Left lobe of liver (tissue), 2 donors: Measurements from ENCODE around the gene RNU7-1. TPM values are rescaled to one million over a fixed set of nuclear protein-coding genes. Genes with fewer than 3 reads are reported as not detected.

Source experiments
- ATAC-seq: fragments of 200-7000 bp; cut with Tn5 transposase; one replicate; pipeline ENCODE4 v1.9.1; 2020; ENCODE audit warnings: mild to moderate bottlenecking, moderate library complexity
- DNase-seq: peaks from one replicate; pipeline ENCODE4 v3.0.0-alpha.2; 2020; ENCODE audit warnings: low spot score
- total RNA-seq: library from RNA; stranded (reverse); gene quantifications from one replicate; pipeline ENCODE4 v1.2.1, GENCODE V29; 2021
- donor health status: DM: no; HTN: no; CAD: no; lungs with moderate emphysema.
- donor health status: DM: no; HTN: yes; CAD: no.

RNU7-1 gene
- total RNA-seq, 1 donor from 2014 or later, result not detected

DNA sequence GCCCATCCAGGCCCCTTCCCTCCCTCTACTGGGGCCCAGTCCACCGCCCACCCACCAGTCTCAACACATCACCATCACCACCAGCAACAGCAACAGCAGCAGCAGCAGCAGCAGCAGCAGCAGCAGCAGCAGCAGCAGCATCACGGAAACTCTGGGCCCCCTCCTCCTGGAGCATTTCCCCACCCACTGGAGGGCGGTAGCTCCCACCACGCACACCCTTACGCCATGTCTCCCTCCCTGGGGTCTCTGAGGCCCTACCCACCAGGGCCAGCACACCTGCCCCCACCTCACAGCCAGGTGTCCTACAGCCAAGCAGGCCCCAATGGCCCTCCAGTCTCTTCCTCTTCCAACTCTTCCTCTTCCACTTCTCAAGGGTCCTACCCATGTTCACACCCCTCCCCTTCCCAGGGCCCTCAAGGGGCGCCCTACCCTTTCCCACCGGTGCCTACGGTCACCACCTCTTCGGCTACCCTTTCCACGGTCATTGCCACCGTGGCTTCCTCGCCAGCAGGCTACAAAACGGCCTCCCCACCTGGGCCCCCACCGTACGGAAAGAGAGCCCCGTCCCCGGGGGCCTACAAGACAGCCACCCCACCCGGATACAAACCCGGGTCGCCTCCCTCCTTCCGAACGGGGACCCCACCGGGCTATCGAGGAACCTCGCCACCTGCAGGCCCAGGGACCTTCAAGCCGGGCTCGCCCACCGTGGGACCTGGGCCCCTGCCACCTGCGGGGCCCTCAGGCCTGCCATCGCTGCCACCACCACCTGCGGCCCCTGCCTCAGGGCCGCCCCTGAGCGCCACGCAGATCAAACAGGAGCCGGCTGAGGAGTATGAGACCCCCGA is 6.8 kb upstream of the RNU7-1 start:
- ATAC-seq, result peak; percentile 1
- DNase-seq, result no peak

- ATAC-seq, result peak; percentile 87
- DNase-seq, result peak; percentile 95
These were observed 5.9 kb upstream of the RNU7-1 start for GRCh38 chr12:6937481-6938352.

DNA sequence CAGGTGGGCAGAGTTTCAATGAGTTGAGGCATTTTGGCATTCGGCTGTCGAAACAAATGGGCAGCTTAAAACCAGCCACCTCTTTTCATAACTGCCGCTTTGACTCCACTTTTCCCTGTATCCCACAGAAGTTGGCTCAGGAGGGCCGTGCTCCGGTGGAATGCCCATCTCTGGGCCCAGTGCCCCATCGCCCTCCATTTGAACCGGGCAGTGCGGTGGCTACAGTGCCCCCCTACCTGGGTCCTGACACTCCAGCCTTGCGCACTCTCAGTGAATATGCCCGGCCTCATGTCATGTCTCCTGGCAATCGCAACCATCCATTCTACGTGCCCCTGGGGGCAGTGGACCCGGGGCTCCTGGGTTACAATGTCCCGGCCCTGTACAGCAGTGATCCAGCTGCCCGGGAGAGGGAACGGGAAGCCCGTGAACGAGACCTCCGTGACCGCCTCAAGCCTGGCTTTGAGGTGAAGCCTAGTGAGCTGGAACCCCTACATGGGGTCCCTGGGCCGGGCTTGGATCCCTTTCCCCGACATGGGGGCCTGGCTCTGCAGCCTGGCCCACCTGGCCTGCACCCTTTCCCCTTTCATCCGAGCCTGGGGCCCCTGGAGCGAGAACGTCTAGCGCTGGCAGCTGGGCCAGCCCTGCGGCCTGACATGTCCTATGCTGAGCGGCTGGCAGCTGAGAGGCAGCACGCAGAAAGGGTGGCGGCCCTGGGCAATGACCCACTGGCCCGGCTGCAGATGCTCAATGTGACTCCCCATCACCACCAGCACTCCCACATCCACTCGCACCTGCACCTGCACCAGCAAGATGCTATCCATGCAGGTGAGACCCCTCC is 5.0 kb upstream of the RNU7-1 start:
- DNase-seq (no peak), ATAC-seq (no peak)

GRCh38 chr12:6939191-6939540 is 4.5 kb upstream of the RNU7-1 start:
- ATAC-seq, result no peak
- no peak for DNase-seq

GRCh38 chr12:6941267-6941666 is 2.3 kb upstream of the RNU7-1 start:
- DNase-seq, result no peak
- no peak for ATAC-seq

DNA sequence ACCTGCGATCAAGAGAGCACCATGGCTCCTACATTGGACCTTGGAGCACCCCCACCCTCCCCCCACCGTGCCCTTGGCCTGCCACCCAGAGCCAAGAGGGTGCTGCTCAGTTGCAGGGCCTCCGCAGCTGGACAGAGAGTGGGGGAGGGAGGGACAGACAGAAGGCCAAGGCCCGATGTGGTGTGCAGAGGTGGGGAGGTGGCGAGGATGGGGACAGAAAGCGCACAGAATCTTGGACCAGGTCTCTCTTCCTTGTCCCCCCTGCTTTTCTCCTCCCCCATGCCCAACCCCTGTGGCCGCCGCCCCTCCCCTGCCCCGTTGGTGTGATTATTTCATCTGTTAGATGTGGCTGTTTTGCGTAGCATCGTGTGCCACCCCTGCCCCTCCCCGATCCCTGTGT is 1.8 kb upstream of the RNU7-1 start:
- no peak for ATAC-seq
- no peak for DNase-seq

- no peak for ATAC-seq
- no peak for DNase-seq
These were observed 1.3 kb upstream of the RNU7-1 start for GRCh38 chr12:6942331-6942665.

- peak; percentile 80 for DNase-seq
These were observed 261 bp upstream of the RNU7-1 start for GRCh38 chr12:6943389-6943721.

GRCh38 chr12:6944381-6945186 is 968 bp downstream of the RNU7-1 start:
- ATAC-seq (peak; percentile 64), DNase-seq (peak; percentile 89)

More at GRCh38 chr12:6943389-6943721, 261 bp upstream of the RNU7-1 start:
- peak; percentile 42 for ATAC-seq

DNA sequence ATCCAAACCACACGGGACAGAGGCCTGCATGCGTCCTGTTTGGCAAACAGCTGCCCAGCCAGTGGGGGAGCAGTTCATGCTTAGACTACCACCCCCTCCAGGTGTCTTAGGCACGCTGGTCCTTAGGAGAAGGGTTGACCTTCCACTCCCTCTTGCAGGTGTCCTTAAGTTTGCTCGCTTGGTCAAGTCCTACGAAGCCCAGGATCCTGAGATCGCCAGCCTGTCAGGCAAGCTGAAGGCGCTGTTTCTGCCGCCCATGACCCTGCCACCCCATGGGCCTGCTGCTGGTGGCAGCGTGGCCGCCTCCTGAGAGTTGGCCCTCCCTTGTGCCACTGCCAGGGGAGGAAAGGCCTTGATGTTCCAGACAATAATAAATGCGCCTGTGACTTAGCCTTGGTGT is 2.0 kb downstream of the RNU7-1 start:
- DNase-seq (no peak), ATAC-seq (no peak)

- peak; percentile 81 for ATAC-seq
- DNase-seq, result peak; percentile 97
These were observed 2.7 kb downstream of the RNU7-1 start for GRCh38 chr12:6946033-6946919.

DNA sequence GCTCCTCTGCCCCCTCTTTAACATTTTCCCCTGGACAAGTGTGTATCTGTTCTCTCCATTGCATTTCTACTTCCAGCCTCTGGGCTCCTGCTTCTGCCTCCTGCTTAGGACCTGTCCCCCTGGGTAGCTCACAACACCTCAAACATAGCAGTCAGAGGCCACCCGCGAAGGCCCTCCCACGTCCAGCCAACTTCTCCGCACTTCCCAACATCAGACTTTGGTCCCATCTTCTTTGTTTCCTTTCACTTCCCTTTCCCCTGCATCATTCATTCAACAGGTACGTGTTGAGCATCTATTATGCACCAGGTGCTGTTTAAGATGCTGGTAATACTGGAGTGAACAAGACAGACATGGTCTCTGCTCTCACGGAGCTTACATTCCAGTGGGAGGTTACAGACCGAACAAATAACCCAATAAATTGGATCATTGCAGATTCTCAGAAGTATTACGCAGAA is 3.3 kb downstream of the RNU7-1 start:
- ATAC-seq, result no peak
- DNase-seq, result no peak

DNA sequence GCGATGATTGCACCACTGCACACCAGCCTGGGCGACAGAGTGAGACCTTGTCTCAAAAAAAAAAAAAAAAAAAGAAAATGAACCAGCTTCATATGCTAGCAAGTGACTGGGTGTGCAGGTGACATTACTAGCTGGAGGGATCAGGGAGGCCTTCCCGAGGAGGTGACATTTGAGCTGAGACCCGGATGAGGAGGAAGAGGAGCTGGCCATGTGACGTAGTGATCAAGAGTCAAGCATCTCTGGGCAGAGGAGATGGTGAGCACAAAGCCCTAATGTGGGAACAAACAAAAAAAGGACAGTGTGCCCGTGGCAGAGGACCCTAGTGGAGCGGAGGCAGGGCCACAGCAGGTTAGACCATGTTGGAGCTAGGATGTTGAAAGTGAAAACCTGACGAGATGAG is 4.0 kb downstream of the RNU7-1 start:
- DNase-seq (no peak), ATAC-seq (no peak)

DNA sequence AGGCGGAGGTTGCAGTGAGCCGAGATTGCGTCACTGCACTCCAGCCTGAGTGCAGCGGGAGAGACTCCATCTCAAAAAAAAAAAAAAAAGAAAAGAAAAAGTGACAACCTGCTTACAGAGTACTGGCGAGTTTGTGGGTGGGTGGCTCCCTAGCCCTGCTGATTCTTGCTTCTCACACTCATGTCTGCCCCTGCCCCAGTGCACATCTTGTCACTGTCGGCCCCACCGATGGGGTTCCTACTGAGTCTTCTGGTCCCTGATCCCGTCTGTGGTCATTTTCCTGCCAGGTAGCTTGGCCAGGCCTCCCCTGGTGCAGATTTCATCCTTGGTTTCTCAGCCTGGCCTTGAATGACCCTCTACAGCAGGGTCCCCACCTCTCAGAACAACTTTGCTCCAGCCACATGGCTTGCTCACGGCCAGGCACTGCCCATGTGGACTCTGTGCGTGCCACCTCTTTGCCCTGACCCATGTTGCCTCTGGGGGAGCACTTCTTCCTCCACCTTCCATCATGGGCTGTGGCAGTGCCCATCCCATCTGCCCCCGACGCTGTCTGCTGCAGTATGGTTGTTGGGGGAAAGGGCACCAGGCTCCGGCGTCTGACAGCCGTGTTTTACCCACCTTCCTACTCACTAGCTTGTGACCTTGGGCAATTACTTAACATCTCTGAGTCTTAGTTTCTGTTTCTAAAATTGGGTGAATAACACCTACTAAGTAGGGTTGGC is 5.4 kb downstream of the RNU7-1 start:
- DNase-seq, result no peak

GRCh38 chr12:6950401-6950801 is 6.8 kb downstream of the RNU7-1 start:
- ATAC-seq (no peak), DNase-seq (no peak)

More for the DNA sequence above, 5.4 kb downstream of the RNU7-1 start:
- no peak for ATAC-seq

DNA sequence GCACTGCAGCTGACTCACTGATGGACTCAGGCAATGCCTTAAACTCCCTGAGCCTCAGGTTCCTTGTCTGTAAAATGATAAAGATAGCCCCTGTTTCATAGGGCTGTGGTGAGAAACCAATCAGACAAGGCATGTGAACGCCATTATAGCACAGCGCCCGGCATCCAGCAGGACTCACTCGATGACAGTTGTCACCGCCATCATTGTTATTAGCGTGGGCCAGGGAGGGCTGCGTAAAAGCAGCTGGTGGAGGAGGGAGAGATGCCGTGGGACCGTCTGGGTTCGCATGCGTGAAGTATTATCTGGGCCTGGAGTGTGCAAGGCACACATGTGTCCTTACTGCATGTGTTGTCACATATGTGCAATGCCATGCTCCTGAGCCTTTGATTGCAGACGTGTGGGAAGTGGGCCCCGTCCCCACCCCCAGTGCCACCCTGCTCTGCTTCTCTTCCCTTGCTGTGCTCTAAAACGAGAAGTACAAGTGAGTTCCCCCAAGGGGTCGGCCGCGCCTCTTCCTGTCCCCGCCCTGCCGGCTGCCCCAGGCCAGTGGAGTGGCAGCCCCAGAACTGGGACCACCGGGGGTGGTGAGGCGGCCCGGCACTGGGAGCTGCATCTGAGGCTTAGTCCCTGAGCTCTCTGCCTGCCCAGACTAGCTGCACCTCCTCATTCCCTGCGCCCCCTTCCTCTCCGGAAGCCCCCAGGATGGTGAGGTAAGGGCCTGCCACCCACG is 7.4 kb downstream of the RNU7-1 start, which contains the start of gene PTPN6:
Gene PTPN6, plus strand, starts transcription at position 546 of the 730 bp plus-strand sequence. Its CDS starts 157 bp downstream, at position 703.
- no peak for ATAC-seq
- no peak for DNase-seq

GRCh38 chr12:6951551-6952120 is 8.0 kb downstream of the RNU7-1 start:
- ATAC-seq (no peak), DNase-seq (no peak)
